IMR-90 (cell line): Measurements from ENCODE around the gene TCERG1L.

Experiments
- CHD1 ChIP-seq: IDR thresholded peaks from 2 replicates; pipeline ENCODE4 v1.6.1; 2012; ENCODE audit warnings: low read depth, low read length, improper control_type of control experiment
- CTCF ChIP-seq: conservative IDR thresholded peaks from 2 replicates; pipeline ENCODE4 v1.5.1; 2012; ENCODE audit warnings: mild to moderate bottlenecking, low read depth, low read length, improper control_type of control experiment
- ELK1 ChIP-seq: fragments of 150-350 bp; IDR thresholded peaks from 2 replicates; pipeline ENCODE4 v1.6.1; 2016; ENCODE audit warnings: low read depth, mild to moderate bottlenecking, low read length, moderate library complexity, borderline replicate concordance
- FOS ChIP-seq: fragments of 150-350 bp; IDR thresholded peaks from 2 replicates; pipeline ENCODE4 v1.6.1; 2016; ENCODE audit warnings: low read depth, low read length
- MXI1 ChIP-seq: IDR thresholded peaks from 2 replicates; pipeline ENCODE4 v1.6.1; 2012; ENCODE audit warnings: low read depth, mild to moderate bottlenecking, low read length, moderate library complexity, borderline replicate concordance
- POLR2A ChIP-seq: IDR thresholded peaks from 2 replicates; pipeline ENCODE4 v1.6.1; 2012; ENCODE audit warnings: mild to moderate bottlenecking, low read depth, low read length
- RAD21 ChIP-seq: IDR thresholded peaks from 2 replicates; pipeline ENCODE4 v1.6.1; 2012; ENCODE audit warnings: low read length, improper control_type of control experiment
- RFX5 ChIP-seq: IDR thresholded peaks from 2 replicates; pipeline ENCODE4 v1.8.0; 2012; ENCODE audit warnings: low read depth, mild to moderate bottlenecking, low read length, moderate library complexity
- SMC3 ChIP-seq: fragments of 150-350 bp; IDR thresholded peaks from 2 replicates; pipeline ENCODE4 v1.6.1; 2016; ENCODE audit warnings: low read depth, mild to moderate bottlenecking, antibody characterized with exemption, low read length, moderate library complexity
- USF2 ChIP-seq: fragments of 150-350 bp; IDR thresholded peaks from 2 replicates; pipeline ENCODE4 v1.6.1; 2017; ENCODE audit warnings: mild to moderate bottlenecking, antibody characterized with exemption, low read length, low read depth

- TF ChIP-seq CTCF (no peak), POLR2A (no peak), MXI1 (no peak), RFX5 (no peak), ELK1 (no peak), RAD21 (no peak), FOS (no peak), USF2 (no peak), SMC3 (no peak), CHD1 (no peak)
Observed at GRCh38 chr10:131084791-131085090, 226.8 kb downstream of the TCERG1L start.
